SK-N-SH (cell line): ENCODE data around the gene METTL14. TPM values are rescaled to one million over a fixed set of nuclear protein-coding genes. Genes with fewer than 3 reads are reported as not detected.

Experiments
- CTCF ChIA-PET: fragments of 300-600, 350-600 bp; formaldehyde crosslinking; extraction: SDS; loops from one replicate; lab custom pipeline; 2021; lab: Yijun Ruan, JAX
- POLR2A ChIA-PET: fragments of 350-600 bp; sonication (Branson Sonifier 250); formaldehyde crosslinking; extraction: SDS; loops from one replicate; lab custom pipeline; 2020; ENCODE audit warnings: antibody characterized with exemption, inconsistent platforms; lab: Yijun Ruan, JAX
- DNase-seq: peaks from one replicate; pipeline ENCODE4 v3.0.0; 2012
- H2AFZ ChIP-seq: fragments of 200-600 bp; sonication (generic); 2 replicates; pipeline ENCODE4 v1.8.1; 2016; ENCODE audit warnings: antibody characterized with exemption, mild to moderate bottlenecking, low read depth
- H3F3A ChIP-seq: fragments of 200-600 bp; sonication (generic); replicated peaks from 2 replicates; pipeline ENCODE3; 2016; ENCODE audit warnings: antibody characterized with exemption, mild to moderate bottlenecking; ENCODE audit not compliant: insufficient read depth
- H3K27ac ChIP-seq, 2 experiments: fragments of 200-500 bp in 1 of 2; fragments of 200-600 bp in 1 of 2; sonication (Bioruptor generic) in 1 of 2; sonication (generic), shearing (Covaris generic) in 1 of 2; 2 replicates each; pipeline versions ENCODE4 v1.5.1 to v1.6.1; 2014 to 2016; ENCODE audit warnings: low read depth in 2 of 2, inconsistent platforms in 1 of 2, low read length in 1 of 2, mild to moderate bottlenecking in 1 of 2, mixed read lengths in 1 of 2
- H3K27me3 ChIP-seq: fragments of 200-600 bp; sonication (generic), shearing (Covaris generic); 2 replicates; pipeline ENCODE4 v1.6.1; 2016; ENCODE audit warnings: mixed run types; ENCODE audit not compliant: insufficient read depth
- H3K36me3 ChIP-seq, 2 experiments: fragments of 200-500 bp in 1 of 2; fragments of 200-600 bp in 1 of 2; sonication (Bioruptor generic) in 1 of 2; sonication (generic) in 1 of 2; replicated peaks in 1 of 2; 2 replicates each; pipeline versions ENCODE3 to v1.5.1; 2014 to 2016; ENCODE audit warnings: low read length in 1 of 2, mild to moderate bottlenecking in 1 of 2; ENCODE audit not compliant: insufficient read depth in 2 of 2, control insufficient read depth in 1 of 2
- H3K4me1 ChIP-seq, 2 experiments: fragments of 200-500 bp in 1 of 2; fragments of 200-600 bp in 1 of 2; sonication (Bioruptor generic) in 1 of 2; sonication (generic), shearing (Covaris generic) in 1 of 2; 2 replicates each; pipeline versions ENCODE4 v1.5.1 to v1.6.1; 2014 to 2016; ENCODE audit warnings: low read depth in 1 of 2, low read length in 1 of 2, mixed run types in 1 of 2; ENCODE audit not compliant: insufficient read depth in 2 of 2, control insufficient read depth in 1 of 2
- H3K4me2 ChIP-seq: fragments of 200-600 bp; sonication (generic), shearing (Covaris generic); 2 replicates; pipeline ENCODE4 v1.6.1; 2017; ENCODE audit warnings: mixed run types
- H3K4me3 ChIP-seq, 2 experiments: fragments of 200-500 bp in 1 of 2; fragments of 200-600 bp in 1 of 2; sonication (Bioruptor generic) in 1 of 2; sonication (generic), shearing (Covaris generic) in 1 of 2; 2 replicates each; pipeline versions ENCODE4 v1.5.1 to v1.8.1; 2014 to 2016; ENCODE audit warnings: low read depth in 2 of 2, inconsistent platforms in 1 of 2, low read length in 1 of 2, mild to moderate bottlenecking in 1 of 2, mixed read lengths in 1 of 2, moderate library complexity in 1 of 2
- H3K79me2 ChIP-seq: fragments of 200-600 bp; sonication (generic); 2 replicates; pipeline ENCODE4 v1.8.1; 2017; ENCODE audit warnings: mild to moderate bottlenecking; ENCODE audit not compliant: insufficient read depth
- H3K9ac ChIP-seq: fragments of 200-600 bp; sonication (generic); 2 replicates; pipeline ENCODE4 v1.6.1; 2017; ENCODE audit warnings: mixed run types
- H3K9me2 ChIP-seq: fragments of 200-600 bp; sonication (generic); 2 replicates; pipeline ENCODE4 v1.6.1; 2017; ENCODE audit warnings: mixed run types
- H3K9me3 ChIP-seq: fragments of 200-600 bp; sonication (generic); 2 replicates; pipeline ENCODE4 v1.6.1; 2017; ENCODE audit warnings: mixed run types, mild to moderate bottlenecking, moderate library complexity
- H4K20me1 ChIP-seq: fragments of 200-600 bp; sonication (generic); 2 replicates; pipeline ENCODE4 v1.6.1; 2017; ENCODE audit warnings: mild to moderate bottlenecking, mixed run types; ENCODE audit not compliant: insufficient read depth
- CHD2 ChIP-seq: fragments of 150-350 bp; IDR thresholded peaks from 2 replicates; pipeline ENCODE4 v1.6.1; 2018; ENCODE audit warnings: low read length; ENCODE audit not compliant: partially characterized antibody
- EP300 ChIP-seq, 2 experiments: IDR thresholded peaks; 2 replicates each; pipeline versions ENCODE4 v1.4.0 to v1.6.1; 2012; ENCODE audit warnings: borderline replicate concordance in 1 of 2, low read depth in 1 of 2, low read length in 1 of 2
- EZH2phosphoT487 ChIP-seq: fragments of 200-600 bp; sonication (generic); IDR thresholded peaks from 2 replicates; pipeline ENCODE4 v1.6.1; 2017; ENCODE audit warnings: low read depth, mixed run types, mild to moderate bottlenecking, antibody characterized with exemption, moderate library complexity, borderline replicate concordance
- FOXJ3 ChIP-seq: sonication (generic); formaldehyde crosslinking; IDR thresholded peaks from 2 replicates; pipeline ENCODE4 v1.5.1; 2020; ENCODE audit warnings: mild to moderate bottlenecking, missing genetic modification reagents
- IRF3 ChIP-seq: fragments of 150-350 bp; IDR thresholded peaks from 2 replicates; pipeline ENCODE4 v1.6.1; 2016; ENCODE audit warnings: mild to moderate bottlenecking, low read depth, low read length
- PBX3 ChIP-seq: IDR thresholded peaks from 2 replicates; pipeline ENCODE4; 2012
- RAD21 ChIP-seq: IDR thresholded peaks from 2 replicates; pipeline ENCODE4 v1.6.1; 2012; ENCODE audit warnings: mild to moderate bottlenecking, low read length
- REST ChIP-seq: IDR thresholded peaks from 2 replicates; pipeline ENCODE4 v1.6.1; 2012; ENCODE audit warnings: mild to moderate bottlenecking, low read depth, low read length, moderate library complexity
- RXRA ChIP-seq: IDR thresholded peaks from 2 replicates; pipeline ENCODE4 v1.4.0; 2012; ENCODE audit warnings: low read depth, mild to moderate bottlenecking, borderline replicate concordance
- TAF1 ChIP-seq: IDR thresholded peaks from 2 replicates; pipeline ENCODE4 v1.6.1; 2012; ENCODE audit warnings: low read depth, mild to moderate bottlenecking, low read length, moderate library complexity, borderline replicate concordance
- TEAD4 ChIP-seq: IDR thresholded peaks from 2 replicates; pipeline ENCODE4 v1.4.0; 2012; ENCODE audit warnings: mild to moderate bottlenecking, borderline replicate concordance; ENCODE audit not compliant: insufficient read depth
- WGBS: methylation state at CpG from one replicate; pipeline ENCODE4 v1.1.6; 2017; ENCODE audit warnings: low lambda C conversion rate; 5-methylcytosine and 5-hydroxymethylcytosine counted together
- polyA plus RNA-seq, 3 experiments: library from polyadenylated mRNA; depleted of rRNA; stranded (reverse); fragments of >200 nt; gene quantifications; 2 replicates each; pipeline ENCODE4 v1.2.3, GENCODE V29; 2012

The METTL14 gene
- polyA plus RNA-seq, 1 of the 3 experiments (the other 2 are of a cell fraction): 11.0 TPM

GRCh38 chr4:118760493-118760892 lies 75.3 kb downstream of the METTL14 start:
- H4K20me1 ChIP-seq: peaks cover 5% of the 10 kb centered on the region; the same call in 1 of the 2 replicates
- H3K4me2 ChIP-seq: no peak overlapping the region
- 95% methylated on average over 5 of the region's 5 CpGs for whole genome bisulfite sequencing
- no peak overlapping the region for H2AFZ ChIP-seq
- no peak for TF ChIP-seq RAD21
- no peak for TF ChIP-seq PBX3
- TF ChIP-seq TEAD4: no peak
- TF ChIP-seq FOXJ3: no peak
- no peak for TF ChIP-seq REST
- TF ChIP-seq RXRA: no peak
- TF ChIP-seq IRF3: no peak
- TF ChIP-seq CHD2: no peak
- no peak for TF ChIP-seq EP300 (IDR thresholded peaks at IDR 0.05; ENCODE audit: borderline replicate concordance in 1 of 2, low read depth in 1 of 2, low read length in 1 of 2)
- TF ChIP-seq EZH2phosphoT487: no peak
- TF ChIP-seq TAF1: no peak
- no peak for DNase-seq
- peaks cover 35 to 61% of the 10 kb centered on the region in 2 experiments for H3K36me3 ChIP-seq
- ChIA-PET CTCF (interaction anchor here (1.3 kb wide), 1 partner anchor 76 kb away, joined by 4 read pairs; the partner anchor contains the start of gene SEC24D), POLR2A (no interaction called here)
- H3K4me3 ChIP-seq: no peak overlapping the region
- no peaks in the 10 kb centered on the region for H3K9me3 ChIP-seq
- H3K4me1 ChIP-seq: peaks cover 70 to 72% of the 10 kb centered on the region in 2 experiments
- H3F3A ChIP-seq: peaks cover 39% of the 10 kb centered on the region
- peak overlapping the region; percentile 69 to 99; a peak in 3 of 4 replicates for H3K27ac ChIP-seq
- peaks cover 68% of the 10 kb centered on the region for H3K79me2 ChIP-seq
- H3K27me3 ChIP-seq: no peaks in the 10 kb centered on the region
- no peak overlapping the region for H3K9ac ChIP-seq
- H3K9me2 ChIP-seq: no peaks in the 10 kb centered on the region
